ENCODE measurements around the gene OSBPL10.

GRCh38 chr3:31831591-31831990 lies 149.5 kb downstream of the OSBPL10 start:
- TF ChIP-seq, protein P1, sequence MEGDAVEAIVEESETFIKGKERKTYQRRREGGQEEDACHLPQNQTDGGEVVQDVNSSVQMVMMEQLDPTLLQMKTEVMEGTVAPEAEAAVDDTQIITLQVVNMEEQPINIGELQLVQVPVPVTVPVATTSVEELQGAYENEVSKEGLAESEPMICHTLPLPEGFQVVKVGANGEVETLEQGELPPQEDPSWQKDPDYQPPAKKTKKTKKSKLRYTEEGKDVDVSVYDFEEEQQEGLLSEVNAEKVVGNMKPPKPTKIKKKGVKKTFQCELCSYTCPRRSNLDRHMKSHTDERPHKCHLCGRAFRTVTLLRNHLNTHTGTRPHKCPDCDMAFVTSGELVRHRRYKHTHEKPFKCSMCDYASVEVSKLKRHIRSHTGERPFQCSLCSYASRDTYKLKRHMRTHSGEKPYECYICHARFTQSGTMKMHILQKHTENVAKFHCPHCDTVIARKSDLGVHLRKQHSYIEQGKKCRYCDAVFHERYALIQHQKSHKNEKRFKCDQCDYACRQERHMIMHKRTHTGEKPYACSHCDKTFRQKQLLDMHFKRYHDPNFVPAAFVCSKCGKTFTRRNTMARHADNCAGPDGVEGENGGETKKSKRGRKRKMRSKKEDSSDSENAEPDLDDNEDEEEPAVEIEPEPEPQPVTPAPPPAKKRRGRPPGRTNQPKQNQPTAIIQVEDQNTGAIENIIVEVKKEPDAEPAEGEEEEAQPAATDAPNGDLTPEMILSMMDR (IDR thresholded peaks at IDR 0.05): no peak
- TF ChIP-seq POLR2A (IDR thresholded peaks at IDR 0.05): no peak

Data from prostate gland (tissue), 2 donors.